Mammary epithelial cell (primary cell): ENCODE results near the gene MAP7D1.

Source experiments
- CTCF ChIP-seq, 2 donors: IDR thresholded peaks in 1 of 2; conservative IDR thresholded peaks in 1 of 2; 2 replicates each; pipeline ENCODE4 v1.5.1; 2011 to 2012; ENCODE audit warnings: inconsistent platforms in 2 of 2, low read length in 2 of 2, mild to moderate bottlenecking in 2 of 2, control low read depth in 1 of 2, low read depth in 1 of 2; ENCODE audit not compliant: insufficient read depth in 1 of 2; ENCODE audit errors: extremely low read depth in 1 of 2
- EZH2 ChIP-seq: IDR thresholded peaks from 2 replicates; pipeline ENCODE4 v1.6.1; 2012; ENCODE audit warnings: low read length, inconsistent platforms, borderline replicate concordance

- TF ChIP-seq EZH2 (no peak), CTCF (conservative IDR thresholded peaks at IDR 0.05 in 1 of 2, IDR thresholded peaks at IDR 0.05 in 1 of 2; ENCODE audit: extremely low read depth in 1 of 2, insufficient read depth in 1 of 2, low read depth in 1 of 2, low read length in 2 of 2) (no peak)
Measured at GRCh38 chr1:36204347-36204909, 48.5 kb downstream of the MAP7D1 start.
